GM11168 (cell line): Measurements from ENCODE around the gene FRS2.

Experiments used
- in situ Hi-C: fragments of 300-500 bp; cut with MboI; formaldehyde crosslinking; loops from one replicate; pipeline ENCODE4 v1.12.0; 2022; ENCODE audit warnings: low sequenced_read_pairs; ENCODE audit not compliant: unreplicated experiment

FRS2 gene

GRCh38 chr12:69459477-69459876 lies 10.7 kb upstream of the FRS2 start:
- in situ Hi-C loops = no loop called here

- in situ Hi-C loops = no loop called here
These were observed 5.8 kb upstream of the FRS2 start for GRCh38 chr12:69464428-69464827.

- in situ Hi-C loops = no loop called here
These were observed 3.3 kb upstream of the FRS2 start for GRCh38 chr12:69466867-69467266.

- in situ Hi-C loops = no loop called here
These were observed 2.8 kb upstream of the FRS2 start for GRCh38 chr12:69467366-69467765.

- in situ Hi-C loops = no loop called here
These were observed 1.8 kb upstream of the FRS2 start for GRCh38 chr12:69468237-69469026.

GRCh38 chr12:69469854-69470188 lies 367 bp upstream of the FRS2 start:
- in situ Hi-C loops = no loop called here

- in situ Hi-C loops = no loop called here
These were observed 865 bp downstream of the FRS2 start for GRCh38 chr12:69471076-69471430.

GRCh38 chr12:69471667-69472385 lies 1.6 kb downstream of the FRS2 start:
- in situ Hi-C loops = no loop called here

GRCh38 chr12:69473262-69473661 lies 3.1 kb downstream of the FRS2 start:
- in situ Hi-C loops = no loop called here

- in situ Hi-C loops = no loop called here
These were observed 4.3 kb downstream of the FRS2 start for GRCh38 chr12:69474456-69474855.

- in situ Hi-C loops = no loop called here
These were observed 5.2 kb downstream of the FRS2 start for GRCh38 chr12:69475237-69475975.

GRCh38 chr12:69476276-69477017 lies 6.3 kb downstream of the FRS2 start:
- in situ Hi-C loops = no loop called here

- in situ Hi-C loops = no loop called here
These were observed 9.5 kb downstream of the FRS2 start for GRCh38 chr12:69479675-69480074.

- in situ Hi-C loops = no loop called here
These were observed 10.5 kb downstream of the FRS2 start for GRCh38 chr12:69480698-69481097.

GRCh38 chr12:69481133-69481532 lies 10.9 kb downstream of the FRS2 start:
- in situ Hi-C loops = no loop called here

GRCh38 chr12:69483700-69484099 lies 13.5 kb downstream of the FRS2 start:
- in situ Hi-C loops = no loop called here

GRCh38 chr12:69484428-69484827 lies 14.2 kb downstream of the FRS2 start:
- in situ Hi-C loops = no loop called here

- in situ Hi-C loops = no loop called here
These were observed 20.9 kb downstream of the FRS2 start for GRCh38 chr12:69490920-69491643.

GRCh38 chr12:69492739-69493138 lies 22.6 kb downstream of the FRS2 start:
- in situ Hi-C loops = no loop called here

- in situ Hi-C loops = no loop called here
These were observed 24.9 kb downstream of the FRS2 start for GRCh38 chr12:69495071-69495470.
